Heart left ventricle (tissue), 16 donors: ENCODE results near the gene TPD52L2. TPM values are rescaled to one million over a fixed set of nuclear protein-coding genes. Genes with fewer than 3 reads are reported as not detected.

Experiments
- ATAC-seq, 4 donors: fragments of 200-7000 bp; cut with Tn5 transposase; one replicate each; pipeline ENCODE4 v1.9.1; 2020 to 2022; ENCODE audit warnings: moderate library complexity in 4 of 4, mild to moderate bottlenecking in 3 of 4, moderate number of reproducible peaks in 1 of 4
- DNase-seq, 5 donors: peaks; one replicate each; pipeline ENCODE4 v3.0.0-alpha.2; 2020
- H3K27ac ChIP-seq, 12 donors: fragments of 200-600 bp; sonication (generic) in 4 of 12; one replicate each; pipeline versions ENCODE4 v1.5.0 to v1.8.0; 2016 to 2022; ENCODE audit warnings: mild to moderate bottlenecking in 2 of 12
- H3K27me3 ChIP-seq, 9 donors: fragments of 200-600 bp; sonication (generic) in 2 of 9; one replicate each; pipeline versions ENCODE4 v1.5.1 to v1.8.0; 2016 to 2022; ENCODE audit warnings: mild to moderate bottlenecking in 3 of 9
- H3K36me3 ChIP-seq, 9 donors: fragments of 200-600 bp; sonication (generic) in 2 of 9; one replicate each; pipeline versions ENCODE4 v1.5.0 to v1.8.0; 2018 to 2022; ENCODE audit warnings: mild to moderate bottlenecking in 2 of 9
- H3K4me1 ChIP-seq, 12 donors: fragments of 200-600 bp; sonication (generic) in 4 of 12; one replicate each; pipeline versions ENCODE4 v1.5.0 to v1.8.0; 2016 to 2022; ENCODE audit warnings: mild to moderate bottlenecking in 3 of 12
- H3K4me3 ChIP-seq, 12 donors: fragments of 200-600 bp; sonication (generic) in 4 of 12; one replicate each; pipeline versions ENCODE4 v1.5.0 to v1.8.0; 2017 to 2022; ENCODE audit warnings: mild to moderate bottlenecking in 9 of 12, moderate library complexity in 4 of 12
- H3K9me3 ChIP-seq, 12 donors: fragments of 200-600 bp; sonication (generic) in 4 of 12; one replicate each; pipeline versions ENCODE4 v1.5.0 to v1.8.0; 2016 to 2022; ENCODE audit warnings: mild to moderate bottlenecking in 1 of 12
- POLR2A ChIP-seq, 2 donors: fragments of 450-650 bp; IDR thresholded peaks; one replicate each; pipeline ENCODE4 v1.6.1; 2017; ENCODE audit warnings: antibody characterized with exemption in 2 of 2, mild to moderate bottlenecking in 2 of 2, moderate library complexity in 2 of 2
- WGBS, 4 donors: extraction: QIAGEN DNeasy Blood & Tissue Kit in 2 of 4; methylation state at CpG; one replicate each; pipeline versions ENCODE4 v1.1.5 to v1.1.7; 2013 to 2018; 5-methylcytosine and 5-hydroxymethylcytosine counted together
- intact Hi-C, 10 donors: fragments of 100-400 bp; cut with DNase I; formaldehyde crosslinking; loops; one replicate each; pipeline versions ENCODE4 v1.11.1 to v1.14.2; 2022
- long read RNA-seq, 3 donors: library from polyadenylated mRNA; unstranded; transcript quantifications; one replicate each; pipeline ENCODE4 v2.0.0, GENCODE V29; 2020 to 2021
- polyA plus RNA-seq, 2 donors: library from polyadenylated mRNA; stranded (reverse); fragments of 200-250 nt; gene quantifications; one replicate each; pipeline ENCODE4 v1.2.3, GENCODE V29; 2013
- total RNA-seq, 9 donors: library from RNA; depleted of rRNA in 2 of 9; stranded (reverse); fragments of >200 nt in 2 of 9; fragmentation: NEBNext Ultra II Directional in 3 of 9; extraction: Animal tissue kit (Norgen Biotek cat#: 25700) in 3 of 9; gene quantifications; one replicate each; pipeline versions ENCODE4 v1.1.0 to v1.2.4, GENCODE V29; 2016 to 2023
- TF ChIP-seq, protein P1 (sequence below), 12 donors: fragments of 200-600 bp; sonication (generic) in 4 of 12; IDR thresholded peaks; one replicate each; pipeline versions ENCODE4 v1.5.0 to v1.8.0; 2018 to 2022; ENCODE audit warnings: antibody characterized with exemption in 12 of 12, mild to moderate bottlenecking in 5 of 12
- donor health status: ischemic (EF 13 %, LVEDD 7.1; RV severe dilation, severe dysfunction).
- donor health status: healthy with polysubstance abuse.
- donor health status: DM: no; HTN: yes; CAD: no.
- donor health status: DM: no; HTN: no; CAD: no.
- donor health status: ischemic (EF 25% LVEDD 6.9; RV normal size, moderate dysfunction).
- donor health status: ischemic (EF 25% LVEDD 5.7; RV mildly dilated, moderate dysfunction).
- donor health status: healthy.
- donor health status: DM: yes; HTN: yes; CAD: no.
- donor health status: ischemic (EF 35%, LVEDD 5.7; RV mildly dilated, moderate dysfunction).
- donor health status: nonischemic (EF 11% LVEDD 7.7; RV severe dilation, severe dysfunction).
- donor health status: DM: yes; HTN: yes; CAD: no.
- donor health status: PGD.
- donor health status: ischemic (EF 29% LVEDD 5.4; RV normal size, mild dysfunction).
- donor health status: nonischemic (EF 23%, LVEDD 6.1; RV moderate dilation, normal function).

The TPD52L2 gene
- 100 to 1,000 TPM in 1 of 9 donors, 10 to 100 TPM in 8; 65.0 to 122 (median 72.2) TPM for total RNA-seq
- 100 to 1,000 TPM in 1 of 2 donors, 10 to 100 TPM in 1; 44.4 to 179 TPM for polyA plus RNA-seq
- long read RNA-seq, donor 1, transcript TPD52L2-202 (7 exons, 2,297 nt) = major isoform, 66 of 115 reads
- long read RNA-seq, donor 1, transcript TPD52L2-203 (6 exons, 2,237 nt) = minor isoform, 31 of 115 reads
- long read RNA-seq, donor 1, partial matches to known transcripts = 10 of 115 reads
- long read RNA-seq, donor 1, other reads (novel, unspliced or antisense) = 8 of 115 reads
- long read RNA-seq, donor 2, transcript TPD52L2-203 (6 exons, 2,237 nt) = minor isoform, 159 of 445 reads
- long read RNA-seq, donor 2, transcript TPD52L2-202 (7 exons, 2,297 nt) = major isoform, 248 of 445 reads
- long read RNA-seq, donor 2, partial matches to known transcripts = 27 of 445 reads
- long read RNA-seq, donor 2, other reads (novel, unspliced or antisense) = 10 of 445 reads
- long read RNA-seq, donor 3, full-length matches to known transcripts = 119 of 135 reads
- long read RNA-seq, donor 3, partial matches to known transcripts = 10 of 135 reads
- long read RNA-seq, donor 3, other reads (novel, unspliced or antisense) = 6 of 135 reads

DNA sequence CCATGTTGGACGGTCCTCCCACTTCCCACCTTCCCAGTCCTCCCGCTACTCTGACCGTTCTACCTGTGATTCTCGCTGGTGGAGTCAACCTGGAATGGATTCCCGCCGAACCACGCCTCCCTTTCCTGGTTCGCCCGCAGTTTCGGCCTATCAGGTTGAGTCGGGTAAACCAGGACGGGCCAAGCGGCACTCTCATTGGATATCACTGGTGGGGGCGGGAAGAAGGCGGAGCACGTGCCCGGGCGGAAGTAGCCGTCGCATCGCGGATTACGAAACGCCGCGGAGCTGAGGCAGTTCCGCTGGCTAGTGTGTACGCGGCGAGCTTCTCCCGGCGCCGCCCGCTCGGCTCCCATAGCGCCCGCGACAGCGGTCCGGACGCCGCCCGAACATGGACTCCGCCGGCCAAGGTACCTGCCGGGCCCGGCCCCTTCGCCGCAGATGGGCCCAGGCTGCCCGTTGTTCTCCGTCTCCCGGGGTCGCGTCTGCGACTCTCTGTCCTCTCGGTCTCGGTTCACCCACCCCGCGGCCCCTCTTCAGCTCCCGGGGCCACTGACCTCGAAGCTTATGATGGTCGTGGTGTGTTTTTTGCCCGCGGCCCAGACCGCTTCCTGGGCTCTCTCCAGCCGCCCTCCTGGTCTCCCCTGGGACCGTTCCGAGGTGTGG is at the start of gene TPD52L2:
Gene TPD52L2 (plus strand): TSS at position 293 of the 663 bp plus-strand sequence. CDS start 96 bp downstream, at position 389.
- DNase-seq (peak; percentile 98 to 99 (median 99)), ATAC-seq (peak; percentile 94 to 96 (median 95))
- intact Hi-C loops = loop anchor here (1.0 to 10.0 kb wide), 17 partner anchors 30 to 330 kb away; partner anchors contain the start of genes PTK6 (in 4 of the 10), DNAJC5 (in 2 of the 10), ARFRP1 (in 1 of the 10) and GMEB2 (in 1 of the 10)

DNA sequence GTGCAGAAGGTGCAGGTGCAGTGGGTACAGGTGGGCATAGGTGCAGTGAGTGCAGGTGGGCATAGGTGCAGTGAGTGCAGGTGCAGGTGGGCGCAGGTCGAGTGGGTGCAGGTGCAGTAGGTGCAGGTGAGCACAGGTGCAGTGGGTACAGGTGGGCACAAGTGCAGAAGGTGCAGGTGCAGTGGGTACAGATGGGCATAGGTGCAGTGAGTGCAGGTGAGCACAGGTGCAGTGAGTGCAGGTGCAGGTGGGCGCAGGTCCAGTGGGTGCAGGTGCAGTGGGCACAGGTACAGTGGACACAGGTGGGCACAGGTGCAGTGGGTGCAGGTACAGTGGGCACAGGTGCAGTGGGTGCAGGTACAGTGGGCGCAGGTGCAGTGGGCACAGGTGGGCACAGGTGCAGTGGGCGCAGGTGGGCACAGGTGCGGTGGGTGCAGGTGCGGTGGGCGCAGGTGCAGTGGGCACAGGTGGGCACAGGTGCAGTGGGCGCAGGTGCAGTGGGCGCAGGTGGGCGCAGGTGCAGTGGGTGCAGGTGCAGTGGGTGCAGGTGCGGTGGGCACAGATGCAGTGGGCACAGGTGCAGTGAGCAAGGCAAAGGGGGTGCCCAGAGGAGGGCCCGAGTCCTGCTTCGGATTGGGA is 49.3 kb upstream of the TPD52L2 start:
- TF ChIP-seq POLR2A (IDR thresholded peaks at IDR 0.05) = no peak
- TF ChIP-seq, protein P1, sequence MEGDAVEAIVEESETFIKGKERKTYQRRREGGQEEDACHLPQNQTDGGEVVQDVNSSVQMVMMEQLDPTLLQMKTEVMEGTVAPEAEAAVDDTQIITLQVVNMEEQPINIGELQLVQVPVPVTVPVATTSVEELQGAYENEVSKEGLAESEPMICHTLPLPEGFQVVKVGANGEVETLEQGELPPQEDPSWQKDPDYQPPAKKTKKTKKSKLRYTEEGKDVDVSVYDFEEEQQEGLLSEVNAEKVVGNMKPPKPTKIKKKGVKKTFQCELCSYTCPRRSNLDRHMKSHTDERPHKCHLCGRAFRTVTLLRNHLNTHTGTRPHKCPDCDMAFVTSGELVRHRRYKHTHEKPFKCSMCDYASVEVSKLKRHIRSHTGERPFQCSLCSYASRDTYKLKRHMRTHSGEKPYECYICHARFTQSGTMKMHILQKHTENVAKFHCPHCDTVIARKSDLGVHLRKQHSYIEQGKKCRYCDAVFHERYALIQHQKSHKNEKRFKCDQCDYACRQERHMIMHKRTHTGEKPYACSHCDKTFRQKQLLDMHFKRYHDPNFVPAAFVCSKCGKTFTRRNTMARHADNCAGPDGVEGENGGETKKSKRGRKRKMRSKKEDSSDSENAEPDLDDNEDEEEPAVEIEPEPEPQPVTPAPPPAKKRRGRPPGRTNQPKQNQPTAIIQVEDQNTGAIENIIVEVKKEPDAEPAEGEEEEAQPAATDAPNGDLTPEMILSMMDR (IDR thresholded peaks at IDR 0.05) = no peak
- DNase-seq = no peak
- Histone ChIP-seq H3K27me3 (no peaks in the 10 kb centered on the region), H3K36me3 (no peaks in the 10 kb centered on the region), H3K4me1 (peaks cover 0 to 43% (median 19%) of the 10 kb centered on the region in 12 donors), H3K4me3 (no peak overlapping the region), H3K27ac (no peak overlapping the region), H3K9me3 (no peaks in the 10 kb centered on the region)
- intact Hi-C loops = loop anchor here in 2 of 10 donors (5.0 to 10.0 kb wide), 2 partner anchors 47 to 49 kb away; partner anchors contain the start of genes ABHD16B (in 2 of the 2) and TPD52L2 (in 1 of the 2)
- 78 to 92% (median 86%) methylated on average over 14 of the region's 14 CpGs for WGBS, 4 donors
- ATAC-seq = no peak

More for the DNA sequence above, at the start of gene TPD52L2:
- peak within 1 kb of the TSS; percentile 73 to 99 (median 82) for H3K4me3 ChIP-seq
- H3K36me3 ChIP-seq = peaks cover 0 to 44% (median 22%) of the 10 kb centered on the region in 9 donors
- 0 to 1% (median 0%) methylated on average over 25 to 68 of the region's 68 CpGs for WGBS, 4 donors
- H3K4me1 ChIP-seq = peaks cover 8 to 54% (median 25%) of the 10 kb centered on the region in 12 donors
- no peaks in the 10 kb centered on the region for H3K27me3 ChIP-seq
- peak within 1 kb of the TSS; percentile 86 to 98 (median 94) for H3K27ac ChIP-seq
- TF ChIP-seq, protein P1 (IDR thresholded peaks at IDR 0.05) = peak in 1 of 12 donors; percentile 3
- peak; percentile 24 to 89 for TF ChIP-seq POLR2A (IDR thresholded peaks at IDR 0.05)
- no peaks in the 10 kb centered on the region for H3K9me3 ChIP-seq

DNA sequence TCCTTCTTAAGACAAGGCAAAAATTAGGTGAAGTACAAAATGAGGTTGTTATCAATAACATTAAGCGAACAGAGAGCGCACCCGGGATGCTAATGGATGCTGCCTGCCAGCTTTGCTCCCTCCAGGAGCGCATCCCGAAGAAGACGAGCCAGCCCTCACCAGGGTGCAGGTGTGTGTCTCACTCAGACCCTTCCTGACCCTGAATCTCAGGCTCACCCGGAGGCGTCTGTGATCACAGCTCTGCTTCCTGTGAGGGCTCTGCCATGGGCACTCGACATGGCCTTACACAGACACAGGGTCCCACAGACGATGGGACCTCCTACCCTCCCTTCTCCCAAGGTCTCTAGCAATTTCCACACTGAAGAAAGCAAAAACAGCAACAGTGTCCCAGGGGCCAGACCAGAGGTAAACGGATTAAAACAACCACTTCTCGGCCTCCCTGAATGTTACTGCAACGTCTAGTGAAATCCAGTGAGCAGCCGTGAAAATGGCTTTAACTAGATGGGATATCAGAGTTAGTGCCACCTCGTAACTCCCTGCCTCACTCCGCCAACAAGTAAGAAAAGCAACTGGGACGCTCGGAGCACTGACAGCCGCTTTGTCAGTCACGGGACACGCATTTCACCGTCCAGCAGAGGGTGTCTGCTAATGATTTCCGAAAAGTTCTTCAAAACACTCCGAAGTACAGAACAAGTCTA is 45.7 kb upstream of the TPD52L2 start:
- H3K27ac ChIP-seq = peak overlapping the region in 5 of 12 donors; percentile 11 to 50 (median 28)
- peaks cover 0 to 57% (median 33%) of the 10 kb centered on the region in 12 donors for H3K4me1 ChIP-seq
- peak in 3 of 4 donors; percentile 33 to 61 (median 53) for ATAC-seq
- 39 to 53% (median 48%) methylated on average over 21 to 24 of the region's 24 CpGs for WGBS, 4 donors
- peak overlapping the region in 2 of 12 donors; percentile 2 to 32 for H3K4me3 ChIP-seq
- peaks cover 0 to 6% (median 0%) of the 10 kb centered on the region in 9 donors for H3K36me3 ChIP-seq
- no peaks in the 10 kb centered on the region for H3K9me3 ChIP-seq
- TF ChIP-seq, protein P1 (IDR thresholded peaks at IDR 0.05) = peak in 11 of 12 donors; percentile 15 to 57 (median 41)
- TF ChIP-seq POLR2A (IDR thresholded peaks at IDR 0.05) = no peak
- no peak for DNase-seq
- H3K27me3 ChIP-seq = no peaks in the 10 kb centered on the region
- intact Hi-C loops = loop anchor here in 2 of 10 donors (5.0 to 10.0 kb wide), 2 partner anchors 43 to 45 kb away; partner anchors contain the start of genes ABHD16B (in 2 of the 2) and TPD52L2 (in 1 of the 2)
